NCI-H510A (cell line): ENCODE measurements around the gene GCN1.

Experiments used
- DNase-seq: peaks from one replicate; lab custom pipeline; 2025; lab: John Stamatoyannopoulos, UW

Gene GCN1

DNA sequence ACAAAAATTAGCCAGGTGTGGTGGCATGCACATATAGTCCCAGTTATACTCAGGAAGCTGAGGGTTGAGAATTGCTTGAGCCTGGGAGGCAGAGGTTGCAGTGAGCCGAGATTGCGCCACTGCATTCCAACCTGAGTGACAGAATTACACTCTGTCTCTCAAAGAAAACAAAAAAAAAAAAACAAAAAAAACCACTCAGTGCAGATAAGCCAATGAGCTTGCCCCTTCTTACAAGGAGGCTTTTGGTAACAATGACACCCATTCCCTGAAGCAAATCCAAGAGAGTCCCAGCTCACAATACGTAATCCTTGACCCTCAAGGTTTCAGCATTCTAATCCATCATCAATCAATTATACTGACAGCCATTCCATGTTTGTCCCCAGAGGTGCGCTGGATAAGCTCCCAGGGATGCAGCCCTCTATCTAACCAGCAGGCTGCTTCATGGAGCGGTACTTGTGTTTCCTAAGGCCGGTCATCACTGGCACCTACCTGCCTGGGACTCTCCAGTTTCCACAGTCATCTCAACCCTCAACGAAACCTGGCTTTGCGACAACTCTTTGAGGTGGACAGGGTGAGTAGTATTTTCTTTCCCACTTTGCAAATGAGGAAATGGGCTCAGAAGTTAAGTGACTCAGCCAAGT lies 12.4 kb downstream of the GCN1 start:
- no peak for DNase-seq

DNA sequence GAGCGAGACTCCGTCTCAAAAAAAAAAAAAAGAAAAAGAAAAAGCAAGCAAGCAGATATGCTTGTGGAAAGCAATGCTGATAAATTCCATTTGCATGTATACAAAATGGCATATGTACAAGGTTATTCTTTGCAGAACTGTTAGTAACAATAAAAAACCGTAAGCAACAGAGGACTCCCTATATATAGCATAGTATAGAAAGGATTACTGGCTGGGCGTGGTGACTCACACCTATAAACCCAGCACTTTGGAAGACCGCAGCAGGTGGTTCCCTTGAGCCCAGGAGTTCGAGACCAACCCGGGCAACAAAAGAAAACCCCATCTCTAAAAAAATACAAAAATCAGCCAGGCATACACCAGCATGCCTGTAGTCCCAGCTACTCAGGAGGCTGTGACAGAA lies 13.5 kb downstream of the GCN1 start:
- no peak for DNase-seq

DNA sequence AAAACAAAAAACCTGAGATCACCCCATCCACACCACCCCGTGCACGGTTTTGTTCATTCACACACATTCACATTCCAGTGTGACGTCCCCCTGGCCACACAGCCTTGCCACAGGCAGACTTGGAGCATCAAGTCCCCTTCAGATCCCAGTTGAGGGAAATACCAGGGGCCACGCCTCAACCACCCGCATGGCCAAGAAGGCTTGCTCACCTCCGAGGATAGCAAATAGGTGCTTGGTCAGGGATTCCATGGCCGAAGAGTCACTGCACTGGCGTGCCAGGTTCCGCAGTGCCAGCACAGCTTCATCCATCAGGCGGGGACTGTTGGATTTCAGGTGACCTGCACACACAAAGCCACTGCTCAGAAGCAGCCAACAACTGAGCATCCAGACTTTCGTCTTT lies 19.0 kb downstream of the GCN1 start:
- no peak for DNase-seq

DNA sequence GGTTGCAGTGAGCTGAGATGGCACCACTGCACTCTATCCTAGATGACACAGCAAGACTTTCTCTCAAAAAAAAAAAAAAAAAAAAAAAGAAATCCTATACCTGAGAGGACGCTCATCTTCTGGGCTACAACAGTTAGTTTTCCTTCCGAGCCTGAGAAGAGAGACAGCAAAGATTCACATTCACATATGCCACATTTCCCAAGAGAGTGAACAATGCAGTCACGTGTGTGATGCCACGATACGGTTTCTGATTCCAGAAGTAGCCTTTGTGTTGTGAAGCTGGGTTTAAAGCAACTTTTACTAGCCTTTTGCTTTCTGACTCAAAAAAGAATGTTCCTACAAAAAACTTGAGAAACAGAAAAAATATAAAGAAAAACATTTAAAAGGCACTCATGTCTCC lies 19.5 kb downstream of the GCN1 start:
- no peak for DNase-seq

DNA sequence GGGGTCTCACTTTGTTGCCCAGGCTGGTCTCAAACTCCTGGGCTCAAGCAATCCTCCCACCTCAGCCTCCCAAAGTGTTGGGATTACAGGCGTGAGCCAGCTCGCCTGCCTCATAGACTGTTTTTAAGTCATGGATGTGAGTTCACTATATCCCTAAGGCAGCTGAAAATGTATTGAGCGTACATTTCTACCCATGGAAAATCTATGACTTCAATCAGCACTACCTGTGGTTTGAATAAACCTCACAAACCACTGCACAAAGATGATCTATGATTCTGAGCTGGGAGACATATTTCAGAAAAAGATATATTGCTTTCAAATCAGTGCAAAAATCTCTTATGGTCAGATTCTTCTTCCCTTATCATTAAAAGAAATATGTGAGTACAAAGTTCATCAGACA lies 22.5 kb downstream of the GCN1 start:
- no peak for DNase-seq

DNA sequence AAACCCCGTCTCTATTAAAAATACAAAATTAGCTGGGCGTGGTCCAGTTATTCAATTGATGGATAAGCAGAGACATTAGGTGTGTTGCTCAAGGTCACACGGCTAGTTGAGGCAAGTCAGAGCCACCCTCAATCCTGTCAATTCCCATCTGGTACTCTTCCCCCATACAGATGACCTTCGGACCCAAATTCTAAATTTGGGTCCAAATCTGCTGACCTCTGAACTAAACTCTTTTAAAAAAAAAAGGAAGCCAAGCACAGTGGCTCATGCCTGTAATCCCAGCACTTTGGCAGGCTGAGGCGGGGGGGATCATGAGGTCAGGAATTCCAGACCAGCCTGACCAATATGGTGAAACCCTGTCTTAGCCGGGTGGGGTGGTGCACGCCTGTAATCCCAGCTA lies 23.9 kb downstream of the GCN1 start:
- DNase-seq, result no peak

DNA sequence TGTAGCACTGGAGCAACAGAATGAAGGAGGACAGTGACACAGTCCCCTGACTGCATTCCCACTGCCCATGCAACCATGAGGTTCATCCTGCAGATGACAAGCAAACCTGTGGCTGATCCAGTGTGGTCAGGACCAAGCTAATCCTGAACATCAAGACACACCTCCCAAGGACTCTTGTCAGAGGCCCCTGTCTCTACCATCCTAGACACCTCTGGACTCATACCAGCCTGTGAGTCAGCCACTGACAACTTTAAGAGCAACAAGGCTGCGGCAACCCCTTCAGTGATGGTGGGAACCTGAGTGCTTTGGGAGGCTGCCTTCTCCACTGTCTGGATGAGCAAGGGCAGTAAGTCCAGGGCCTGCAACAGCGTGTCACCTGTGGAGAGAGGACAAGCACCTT lies 24.6 kb downstream of the GCN1 start:
- DNase-seq, result no peak

DNA sequence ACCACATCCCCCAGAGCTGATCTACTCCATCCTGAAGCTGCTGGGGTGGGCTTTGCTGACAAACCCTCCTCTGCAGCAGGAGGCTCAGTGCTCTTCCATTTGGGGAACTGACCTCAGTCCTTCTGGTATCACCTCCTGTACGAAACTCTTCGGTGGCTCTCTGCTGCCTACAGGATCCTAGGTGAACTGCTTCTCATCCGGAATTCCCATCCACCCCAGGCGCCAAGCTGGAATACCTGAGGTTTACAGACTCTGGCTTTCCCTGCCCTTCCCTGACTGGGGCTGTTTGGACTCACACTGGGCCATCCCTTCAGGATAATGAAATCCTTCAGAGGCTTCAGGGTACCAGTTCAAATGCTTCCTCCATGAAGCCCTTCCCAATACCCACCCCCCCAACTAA lies 26.2 kb downstream of the GCN1 start:
- DNase-seq, result no peak

DNA sequence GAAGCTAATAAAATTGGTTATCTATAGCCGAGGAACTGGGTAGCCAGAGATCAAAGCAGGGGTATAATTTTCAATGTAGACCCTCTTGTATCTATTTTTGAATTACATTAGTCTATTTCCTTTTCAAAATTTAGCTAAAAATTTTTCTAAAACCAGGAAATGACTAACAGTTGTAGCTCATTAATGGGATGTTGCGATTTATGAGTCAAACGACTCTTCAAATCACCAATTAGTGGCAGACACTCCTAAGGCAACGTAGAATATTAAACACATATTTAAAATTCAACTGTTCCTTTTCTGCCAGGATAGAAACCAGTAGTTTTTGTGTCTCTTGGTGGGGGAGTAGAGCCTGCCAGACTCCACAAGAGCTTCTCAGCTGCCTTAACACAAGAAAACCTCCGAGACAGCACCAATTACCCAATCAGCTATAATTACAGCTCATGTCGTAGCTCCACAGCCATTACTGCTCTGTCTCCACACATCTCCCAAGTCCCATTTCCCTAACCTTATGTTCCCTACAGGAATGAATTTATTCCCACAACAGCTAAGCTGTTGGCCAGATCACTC lies 26.9 kb downstream of the GCN1 start:
- DNase-seq, result no peak

DNA sequence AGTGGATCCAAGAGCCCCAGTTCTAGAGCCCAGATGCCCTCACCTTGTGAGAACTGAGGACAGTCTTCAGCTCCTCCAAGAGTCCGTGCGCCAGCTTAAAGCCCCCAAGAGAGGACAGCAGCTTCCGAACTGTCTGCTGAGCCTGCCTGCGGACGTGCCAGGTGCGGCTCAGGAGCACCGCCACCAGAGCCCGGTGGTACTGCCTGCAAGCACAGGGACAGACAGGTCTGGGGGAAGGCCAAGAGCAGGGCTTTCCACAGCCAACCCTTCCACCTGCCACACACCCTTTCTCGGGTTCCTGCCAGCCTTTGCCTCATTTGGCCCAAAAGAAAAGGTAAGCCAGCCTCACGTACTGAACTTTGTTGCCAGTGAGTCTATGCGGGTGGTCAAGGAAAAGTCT lies 30.2 kb downstream of the GCN1 start:
- no peak for DNase-seq

DNA sequence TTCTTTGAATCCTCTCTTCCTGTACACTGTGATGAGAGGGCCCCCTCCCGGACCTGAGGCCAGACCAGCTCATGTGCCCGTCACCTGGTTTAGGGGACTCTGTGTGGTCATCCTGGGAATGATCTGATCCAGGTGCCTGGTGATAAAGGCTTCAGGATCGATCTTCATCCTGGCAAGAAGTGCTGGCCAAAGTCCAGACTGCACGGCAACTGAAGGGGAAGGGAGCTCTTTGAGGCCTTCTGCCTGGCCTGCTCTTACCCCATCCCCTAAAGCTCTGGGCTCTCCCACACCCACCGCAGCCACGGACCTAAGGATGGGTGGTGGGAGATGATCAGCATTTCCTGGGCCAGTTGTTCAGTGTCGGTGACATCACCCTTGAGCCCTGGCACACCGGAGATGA lies 31.8 kb downstream of the GCN1 start:
- DNase-seq, result no peak

DNA sequence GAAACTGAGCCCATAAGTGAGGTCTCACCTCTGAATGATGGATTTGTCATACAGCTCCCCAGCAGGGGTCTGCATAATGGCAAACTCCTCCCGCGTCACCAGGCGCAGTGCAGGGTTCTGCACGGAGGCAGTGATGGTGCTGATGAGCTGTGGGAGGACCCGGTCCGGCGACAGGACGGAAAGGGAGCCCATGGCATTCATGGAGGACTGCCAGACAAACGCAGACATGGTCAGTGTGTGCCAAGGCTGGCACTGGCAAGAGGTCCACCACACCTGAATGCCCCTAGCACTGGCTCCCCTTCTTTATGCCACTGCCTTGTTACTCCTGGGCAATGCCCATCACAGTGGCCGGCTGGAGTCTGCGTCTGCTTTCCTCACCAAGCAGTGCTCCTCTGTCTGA lies 32.7 kb downstream of the GCN1 start:
- DNase-seq, result no peak

DNA sequence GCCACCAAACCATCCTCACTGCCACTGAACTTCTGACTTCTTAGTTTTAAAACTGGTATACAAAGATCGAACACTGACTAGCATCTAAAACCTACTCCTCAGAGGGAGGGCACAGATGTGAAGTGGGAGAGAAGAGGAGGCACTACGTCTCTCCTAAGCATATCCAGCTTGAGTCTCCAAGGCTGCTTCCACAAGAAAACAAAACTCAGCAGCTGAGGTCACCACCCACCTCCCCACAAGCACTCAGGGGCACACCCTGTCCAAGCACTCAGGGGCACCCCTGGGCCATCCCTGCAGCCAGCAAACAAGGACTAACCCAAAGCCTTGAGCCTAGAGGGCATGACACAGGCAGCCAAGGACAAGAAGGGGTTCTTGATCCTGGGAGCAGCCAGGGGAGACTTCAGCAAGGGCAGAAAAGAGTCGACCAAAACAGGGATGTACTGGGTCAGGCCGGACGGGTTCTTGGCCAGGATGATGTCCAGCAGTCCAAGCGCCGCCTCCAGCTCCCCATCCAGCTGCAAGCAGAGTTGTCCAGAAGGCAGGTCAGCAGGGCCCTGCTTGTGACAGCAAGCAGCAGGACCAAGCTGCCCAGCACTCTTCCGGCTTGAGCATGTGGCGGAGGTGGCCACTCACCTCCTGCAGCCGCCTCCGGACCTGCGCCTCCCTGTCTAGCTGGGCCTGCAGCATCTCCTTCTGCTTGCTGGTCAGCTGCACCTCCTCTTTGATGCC lies 34.8 kb downstream of the GCN1 start:
- DNase-seq, result no peak

DNA sequence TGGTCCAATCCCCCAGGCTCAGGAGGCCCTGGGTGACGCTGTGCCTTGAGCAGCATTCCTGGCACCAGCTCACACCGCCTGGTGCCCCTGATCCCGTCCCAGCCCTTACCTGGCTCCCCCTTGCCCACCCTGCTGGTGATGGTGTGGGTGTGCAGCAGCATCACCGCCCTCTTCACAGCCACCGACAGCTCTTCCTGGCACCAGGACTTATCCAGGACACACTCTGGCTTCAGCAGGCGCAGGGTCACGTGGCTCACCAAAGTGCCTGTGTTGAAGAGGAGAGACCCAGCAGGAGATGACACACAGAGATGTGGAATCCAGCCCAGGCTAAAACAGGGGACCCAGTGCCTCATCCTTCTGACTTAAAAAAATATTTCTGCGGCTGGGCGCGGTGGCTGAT lies 36.2 kb downstream of the GCN1 start:
- DNase-seq, result no peak

DNA sequence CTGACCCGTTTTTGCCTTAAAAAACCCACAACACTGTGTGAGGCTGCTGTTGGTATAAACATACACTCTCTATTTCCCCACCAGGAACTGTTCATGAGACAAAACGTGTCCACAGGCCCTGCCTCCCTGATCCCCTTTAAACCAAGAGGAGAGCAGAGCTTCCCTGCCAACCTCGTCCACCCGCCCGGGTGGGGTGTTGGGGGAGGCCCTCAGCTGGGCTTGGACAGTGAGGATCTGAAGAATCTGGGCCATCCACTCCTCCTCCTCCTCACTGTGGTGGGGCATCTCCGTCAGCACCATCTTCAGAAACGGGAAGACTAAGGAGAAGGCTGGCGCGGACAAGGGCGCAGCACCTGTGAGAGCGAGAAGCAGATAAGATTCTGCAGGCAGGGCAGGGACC lies 36.8 kb downstream of the GCN1 start:
- DNase-seq, result no peak

DNA sequence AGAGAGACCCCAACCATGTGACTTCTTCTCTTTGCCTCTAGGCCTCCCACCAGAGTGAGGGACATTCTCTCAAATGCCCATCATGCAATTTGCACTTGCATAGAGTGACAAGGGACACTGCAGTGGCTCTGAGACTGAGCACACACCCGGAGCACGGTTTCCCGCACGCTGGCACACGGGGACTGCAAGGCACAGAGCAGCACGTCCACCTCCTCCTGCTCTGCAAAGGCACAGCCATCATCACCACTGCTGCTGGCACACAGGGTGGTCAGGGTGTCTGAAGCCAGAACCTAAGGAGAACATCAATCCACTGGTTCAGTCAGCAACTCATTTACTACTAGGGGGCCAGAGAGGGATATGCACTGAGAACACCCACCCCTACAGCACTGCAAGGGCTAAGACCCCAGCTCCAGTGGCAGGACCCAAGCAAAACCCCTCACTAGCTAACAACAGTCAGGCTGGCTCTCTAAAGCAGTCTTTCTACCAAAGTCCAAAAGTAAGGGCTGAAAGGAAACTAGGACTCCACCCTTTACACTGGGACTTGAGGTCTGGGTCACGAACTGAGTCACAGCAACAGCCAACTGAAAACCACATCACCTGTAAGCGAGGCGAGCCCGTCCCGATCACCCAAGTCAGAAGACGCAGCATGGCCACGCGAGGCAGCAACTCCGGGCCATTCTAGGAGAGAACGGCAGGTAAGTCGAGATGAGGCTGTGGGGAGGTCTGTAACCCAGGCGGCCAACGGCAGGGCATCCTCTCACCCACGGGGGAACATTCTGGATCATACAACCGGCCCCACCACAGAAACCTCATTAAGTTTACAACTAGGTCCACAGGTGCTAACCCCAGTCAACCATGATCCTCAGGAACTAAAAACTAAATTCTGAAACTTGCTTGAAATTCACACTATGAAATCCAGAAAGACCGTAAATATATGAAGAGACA lies 37.9 kb downstream of the GCN1 start:
- no peak for DNase-seq

DNA sequence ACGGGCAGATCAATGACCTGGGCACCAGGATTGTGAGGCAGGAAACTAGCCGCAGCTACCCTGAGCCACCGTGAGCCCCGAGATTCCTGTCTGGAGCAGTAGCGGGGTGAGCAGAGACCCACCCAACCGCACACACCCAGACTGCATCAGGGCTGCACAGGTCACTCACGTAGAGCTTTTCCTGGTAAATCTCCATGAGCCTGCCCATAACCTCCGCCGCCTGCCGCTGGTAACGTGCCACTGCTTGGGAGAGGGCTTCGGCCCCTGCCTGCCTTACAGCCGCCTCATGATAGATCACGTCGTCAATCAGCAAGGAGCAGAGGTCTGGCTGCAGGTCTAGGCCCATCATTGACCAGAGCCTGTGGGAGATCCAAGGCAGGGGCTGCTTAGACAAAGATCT lies 39.4 kb downstream of the GCN1 start:
- no peak for DNase-seq

DNA sequence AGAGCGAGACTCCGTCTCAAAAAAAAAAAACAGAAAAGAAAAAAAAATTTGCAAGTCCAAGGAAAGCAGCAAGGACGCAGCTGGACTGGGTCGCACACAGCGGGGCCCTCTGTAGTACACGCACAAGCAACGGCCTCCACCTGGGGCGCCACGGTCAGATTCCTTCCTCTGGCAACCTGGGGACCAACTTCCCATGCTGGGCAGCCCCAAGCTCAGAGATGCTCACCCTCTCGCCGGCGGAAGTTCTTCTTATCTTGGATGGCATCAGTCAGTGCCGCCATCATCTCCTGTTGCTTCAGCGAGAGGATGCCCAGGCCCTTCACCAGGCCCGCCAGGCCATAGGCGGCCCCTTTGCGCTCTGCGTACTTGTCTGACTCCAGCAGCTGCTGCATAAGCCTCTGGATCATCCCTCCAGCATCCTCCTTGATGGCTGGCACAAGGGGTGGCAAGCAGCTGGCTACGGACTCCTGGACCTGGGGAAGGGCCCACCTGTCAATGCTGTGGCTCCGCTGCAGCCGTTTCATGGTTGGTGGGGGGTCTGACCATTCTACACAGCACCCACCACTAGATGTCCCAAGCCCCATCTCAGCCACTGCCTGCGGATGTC lies 43.5 kb downstream of the GCN1 start:
- DNase-seq, result no peak

DNA sequence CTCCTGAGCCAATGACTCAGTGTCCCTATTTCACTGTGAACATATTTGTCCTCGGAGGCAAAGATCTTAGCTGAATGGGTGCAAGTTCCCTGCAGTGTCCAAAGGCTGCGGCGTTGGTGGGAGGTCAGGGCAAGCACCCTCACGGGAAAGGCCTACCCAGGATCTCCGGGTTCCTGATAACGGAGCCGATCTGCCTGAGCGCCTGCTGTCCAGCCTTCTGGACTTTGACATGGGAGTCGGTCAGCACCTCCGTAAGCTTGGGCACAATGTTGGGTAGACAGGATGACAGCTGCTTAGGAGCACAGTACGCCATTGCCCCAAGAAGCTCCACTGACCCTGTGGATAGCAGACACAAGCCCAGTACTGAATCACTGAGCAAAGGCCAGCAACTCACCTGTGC lies 46.5 kb downstream of the GCN1 start:
- no peak for DNase-seq

DNA sequence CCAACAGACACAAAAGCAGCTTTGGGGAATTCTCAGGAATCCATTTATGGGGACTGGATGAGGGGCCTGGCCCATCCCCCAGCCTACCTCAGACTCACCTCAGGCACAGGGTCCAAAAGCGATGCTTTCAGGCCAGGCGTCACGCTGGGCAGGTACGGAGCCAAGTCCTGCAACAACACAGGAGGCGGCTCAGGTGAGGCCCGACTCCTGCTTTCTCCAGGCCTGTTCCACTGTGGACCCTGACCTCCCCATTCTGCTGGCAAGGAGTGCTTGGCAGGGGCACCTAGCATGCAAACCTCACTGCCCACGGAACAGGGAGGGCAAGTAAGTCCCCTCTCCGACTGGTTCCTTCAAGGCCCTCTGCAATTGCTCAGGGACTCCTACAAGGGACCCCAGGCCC lies 49.4 kb downstream of the GCN1 start:
- DNase-seq, result no peak

DNA sequence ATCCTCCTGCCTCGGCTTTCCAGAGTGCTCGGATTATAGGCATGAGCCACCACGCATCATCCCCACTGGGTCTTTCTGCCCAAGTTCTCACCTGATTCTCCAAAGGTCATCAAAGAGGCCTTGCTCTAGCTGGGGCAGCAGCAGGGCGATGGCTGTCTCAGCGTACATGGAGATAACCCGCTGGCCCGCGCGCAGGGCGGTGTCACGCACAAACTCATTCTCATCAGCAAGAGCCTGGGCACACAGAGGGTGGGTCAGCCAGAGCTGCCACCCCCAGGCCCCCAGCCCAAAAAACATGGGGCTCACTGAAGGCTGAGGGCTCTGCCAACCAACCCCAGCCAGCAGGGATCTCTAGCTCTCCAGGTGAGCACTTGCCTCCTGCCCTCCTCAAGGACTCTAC lies 50.3 kb downstream of the GCN1 start:
- no peak for DNase-seq

DNA sequence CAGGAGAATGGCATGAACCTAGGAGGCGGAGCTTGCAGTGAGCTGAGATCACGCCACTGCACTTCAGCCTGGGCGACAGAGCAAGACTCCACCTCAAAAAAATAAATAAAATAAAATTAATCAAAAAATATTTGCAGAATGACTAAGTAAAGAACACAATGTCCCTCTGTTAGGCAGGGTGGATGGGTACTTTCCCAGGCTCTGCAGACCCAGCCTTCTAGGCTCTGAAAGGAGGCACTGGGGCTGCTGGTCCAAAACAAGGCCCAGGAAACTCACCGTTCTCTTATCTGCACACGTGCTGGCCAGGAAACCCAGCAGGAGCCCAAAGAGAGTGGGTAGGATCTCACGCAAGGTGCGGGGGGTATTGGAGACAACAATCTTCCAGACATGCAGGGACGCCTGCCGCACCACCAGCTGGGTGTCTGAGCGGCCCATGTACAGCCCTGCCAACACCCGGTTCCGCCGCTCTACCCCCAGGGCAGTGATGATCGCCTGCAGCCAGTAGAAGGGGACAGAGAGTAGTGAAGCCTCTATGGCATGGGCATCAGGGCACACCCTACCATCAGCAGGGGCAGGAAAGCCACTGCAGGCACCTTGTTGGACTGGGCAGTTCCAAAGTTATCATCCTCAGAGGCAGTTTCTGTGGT lies 52.2 kb downstream of the GCN1 start:
- DNase-seq, result no peak
